ENCODE measurements around the gene CDH4.
"Not testable (repeated sequence)": the region's sequence is repeated elsewhere in the genome, so short reads cannot be mapped to it uniquely, and the experiment has no call there.

The CDH4 gene

DNA sequence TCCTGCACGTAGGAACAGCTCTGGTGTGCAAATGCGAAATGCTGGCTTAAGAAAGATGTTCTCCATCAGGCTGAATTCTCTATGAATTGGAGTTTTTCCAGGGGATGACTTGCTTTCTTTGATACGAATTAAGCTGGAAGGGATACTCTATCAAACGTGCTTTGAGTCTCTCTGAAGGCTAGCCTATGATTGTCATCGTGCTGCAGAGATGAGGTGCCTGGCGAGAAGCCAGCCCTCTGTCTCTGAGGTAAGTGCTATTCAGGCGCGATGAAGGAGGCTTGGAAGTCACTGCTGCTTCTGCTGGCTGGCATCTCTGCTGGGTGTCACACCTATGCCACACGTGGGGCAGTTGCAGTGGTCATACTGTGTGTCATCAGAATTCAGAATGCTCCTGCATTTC lies 589.9 kb downstream of the CDH4 start:
- DNase-seq: no peak

DNA sequence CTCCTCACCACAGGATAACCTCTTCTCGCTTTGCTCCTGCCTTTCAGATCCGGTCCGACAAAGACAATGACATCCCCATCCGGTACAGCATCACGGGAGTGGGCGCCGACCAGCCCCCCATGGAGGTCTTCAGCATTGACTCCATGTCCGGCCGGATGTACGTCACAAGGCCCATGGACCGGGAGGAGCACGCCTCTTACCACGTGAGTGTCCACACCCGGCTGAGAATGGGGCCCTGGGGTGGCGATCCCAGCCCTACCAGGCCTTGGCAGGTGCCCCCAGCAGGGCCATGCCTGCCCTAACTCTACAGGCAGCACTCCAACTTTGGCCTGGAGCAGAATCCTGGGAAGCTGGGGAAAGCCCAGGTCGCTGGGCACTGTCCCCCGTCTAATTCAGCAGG lies 592.6 kb downstream of the CDH4 start:
- DNase-seq: no peak

DNA sequence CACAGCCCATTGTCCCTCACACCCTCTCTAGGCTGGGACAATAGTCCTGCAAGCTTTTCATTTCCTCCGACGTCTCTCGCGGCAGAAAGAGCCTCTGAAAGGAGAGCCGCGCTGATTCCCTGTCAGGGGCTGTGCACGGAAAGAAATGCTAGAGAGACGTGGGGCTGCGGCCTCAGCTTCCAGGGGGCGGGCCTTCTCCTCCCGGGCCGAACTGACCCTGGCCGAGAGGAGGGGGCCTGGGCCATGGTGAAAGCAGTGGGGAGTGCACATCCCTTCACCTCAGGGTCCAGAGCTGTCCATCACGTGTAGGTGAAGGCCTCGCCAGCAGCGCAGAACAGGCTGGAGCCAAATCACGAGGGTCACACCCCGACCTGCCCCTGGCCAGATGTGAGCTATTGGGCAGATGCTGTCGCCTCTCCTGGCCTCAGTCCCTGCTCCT lies 593.2 kb downstream of the CDH4 start:
- no peak for DNase-seq

DNA sequence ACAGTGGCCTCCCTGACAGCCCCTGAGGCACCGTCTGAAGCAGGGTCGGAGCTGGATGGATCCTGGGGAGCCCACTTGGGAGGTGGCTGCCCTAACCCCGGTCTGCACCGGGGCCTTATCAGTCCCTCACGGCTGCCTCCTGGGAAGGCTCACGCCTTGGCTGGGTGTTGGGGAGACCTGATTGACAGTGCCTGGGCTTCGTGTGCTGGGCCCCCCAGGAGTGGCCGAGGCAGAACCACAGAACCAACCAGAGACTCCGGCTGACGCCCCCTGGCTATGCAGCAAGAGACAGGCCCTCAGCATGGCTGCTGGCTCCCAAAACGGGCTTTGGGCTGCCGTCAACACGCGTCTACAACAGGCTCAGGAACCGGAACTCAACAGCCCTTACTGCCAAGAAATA lies 594.0 kb downstream of the CDH4 start:
- DNase-seq: no peak

DNA sequence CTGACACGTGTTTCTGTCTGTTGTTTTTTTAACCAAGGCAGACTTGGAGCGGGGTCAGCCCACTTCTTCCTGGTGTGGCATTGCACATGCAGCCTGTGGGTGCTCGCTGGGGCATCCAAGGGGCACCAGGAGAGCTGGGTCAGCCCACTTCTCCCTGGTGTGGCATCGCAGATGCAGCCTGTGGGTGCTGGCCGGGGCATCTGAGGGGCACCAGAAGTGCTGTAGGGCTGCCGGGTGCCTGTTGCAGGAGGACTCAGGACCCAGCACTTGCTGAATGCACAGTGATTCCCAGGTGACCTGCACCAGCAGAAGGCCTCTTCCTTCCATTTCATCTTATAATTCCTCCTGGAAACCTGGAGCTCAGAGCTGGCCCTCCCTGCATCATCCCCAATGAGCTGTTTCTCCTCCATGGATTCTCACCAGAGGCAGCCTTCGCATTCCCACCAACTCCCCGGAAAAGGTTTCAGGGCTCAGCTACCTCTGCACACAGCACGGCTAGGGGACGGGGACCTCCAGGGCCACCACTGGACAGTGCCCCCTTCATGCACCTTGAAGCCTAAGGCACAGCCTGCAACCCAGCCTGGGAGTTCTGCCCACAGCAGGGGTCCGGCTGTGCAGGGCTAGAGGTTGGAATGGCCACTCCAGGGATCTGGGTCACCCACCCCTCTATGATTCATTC lies 594.8 kb downstream of the CDH4 start:
- no peak for DNase-seq

GRCh38 chr20:61847420-61847748 lies 595.3 kb downstream of the CDH4 start:
- DNase-seq: no peak

DNA sequence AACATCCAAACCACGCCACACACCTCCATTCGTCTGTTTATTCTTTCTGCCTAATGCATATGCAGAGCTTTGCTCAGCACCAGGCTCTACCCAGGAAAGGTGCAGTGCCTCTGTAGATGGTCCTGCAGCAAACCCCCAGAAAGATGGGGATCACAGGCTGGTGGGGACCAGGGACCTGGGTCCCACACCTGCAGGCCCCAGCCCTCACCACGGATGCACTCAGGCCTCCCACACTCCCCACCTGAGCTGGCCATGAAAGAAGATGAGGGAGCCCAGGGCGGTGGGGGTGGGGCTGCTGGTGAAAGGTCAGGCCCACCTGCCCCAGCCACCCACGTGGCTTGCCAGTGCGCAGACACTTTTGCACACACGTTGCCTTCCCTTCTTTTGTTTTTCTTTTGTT lies 595.9 kb downstream of the CDH4 start:
- no peak for DNase-seq

- DNase-seq: no peak
Measured at GRCh38 chr20:61848851-61849250, 596.8 kb downstream of the CDH4 start.

DNA sequence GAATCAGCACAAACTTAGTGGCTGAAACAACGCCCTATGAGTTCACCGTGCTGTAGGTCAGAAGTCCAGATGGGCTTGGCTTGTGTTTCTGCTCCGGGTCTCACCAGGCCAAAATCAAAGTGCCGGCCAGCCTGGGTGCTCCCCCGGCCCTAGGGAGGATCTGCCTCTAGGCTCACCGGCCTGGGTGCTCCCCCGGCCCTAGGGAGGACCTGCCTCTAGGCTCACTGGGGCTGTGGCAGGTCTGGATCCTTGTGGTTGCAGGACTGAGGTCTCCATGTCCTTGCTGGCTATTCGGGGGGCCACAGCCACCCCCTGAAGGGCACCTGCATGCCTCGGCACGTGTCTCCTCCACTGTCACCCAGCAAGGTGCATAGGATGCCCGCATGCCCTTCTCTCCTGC lies 597.3 kb downstream of the CDH4 start:
- no peak for DNase-seq

DNA sequence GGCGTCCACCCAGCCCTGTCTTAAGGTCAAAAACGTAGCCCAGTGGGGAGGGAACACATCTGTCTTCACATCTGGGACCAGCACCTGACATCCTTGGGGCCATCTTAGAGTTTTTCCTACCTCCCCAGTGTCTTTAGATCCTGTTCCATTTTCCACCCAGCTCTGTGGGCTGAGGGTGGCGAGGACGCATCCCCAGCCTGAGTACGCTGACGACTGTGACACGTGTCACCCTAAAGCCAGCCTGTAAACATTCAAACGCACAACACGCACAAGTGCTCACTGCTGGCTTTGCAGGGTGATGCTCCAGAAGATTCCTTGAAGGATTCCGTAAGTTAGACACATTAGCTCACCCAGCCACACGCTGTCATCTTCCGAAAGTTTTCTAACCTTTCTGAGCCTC lies 597.8 kb downstream of the CDH4 start:
- no peak for DNase-seq

DNA sequence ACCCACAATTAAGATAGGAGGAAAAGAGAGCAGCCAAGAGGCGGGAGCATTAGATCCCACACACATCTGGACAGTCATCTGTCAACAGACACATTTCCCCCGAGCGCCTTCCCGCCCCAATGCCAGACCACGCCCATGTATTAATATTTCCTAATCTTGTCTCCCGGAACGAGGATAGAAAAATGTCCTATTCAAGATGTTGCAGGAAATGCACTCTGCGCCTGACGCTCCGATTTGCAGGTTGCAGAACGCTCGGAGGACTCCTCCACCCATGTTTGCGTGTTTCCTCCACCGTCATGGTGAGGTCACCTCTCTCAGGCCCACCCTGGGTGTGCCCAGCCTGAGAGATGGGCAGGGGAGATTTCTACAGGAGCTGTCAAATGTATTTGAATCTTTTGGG lies 598.4 kb downstream of the CDH4 start:
- DNase-seq: no peak

DNA sequence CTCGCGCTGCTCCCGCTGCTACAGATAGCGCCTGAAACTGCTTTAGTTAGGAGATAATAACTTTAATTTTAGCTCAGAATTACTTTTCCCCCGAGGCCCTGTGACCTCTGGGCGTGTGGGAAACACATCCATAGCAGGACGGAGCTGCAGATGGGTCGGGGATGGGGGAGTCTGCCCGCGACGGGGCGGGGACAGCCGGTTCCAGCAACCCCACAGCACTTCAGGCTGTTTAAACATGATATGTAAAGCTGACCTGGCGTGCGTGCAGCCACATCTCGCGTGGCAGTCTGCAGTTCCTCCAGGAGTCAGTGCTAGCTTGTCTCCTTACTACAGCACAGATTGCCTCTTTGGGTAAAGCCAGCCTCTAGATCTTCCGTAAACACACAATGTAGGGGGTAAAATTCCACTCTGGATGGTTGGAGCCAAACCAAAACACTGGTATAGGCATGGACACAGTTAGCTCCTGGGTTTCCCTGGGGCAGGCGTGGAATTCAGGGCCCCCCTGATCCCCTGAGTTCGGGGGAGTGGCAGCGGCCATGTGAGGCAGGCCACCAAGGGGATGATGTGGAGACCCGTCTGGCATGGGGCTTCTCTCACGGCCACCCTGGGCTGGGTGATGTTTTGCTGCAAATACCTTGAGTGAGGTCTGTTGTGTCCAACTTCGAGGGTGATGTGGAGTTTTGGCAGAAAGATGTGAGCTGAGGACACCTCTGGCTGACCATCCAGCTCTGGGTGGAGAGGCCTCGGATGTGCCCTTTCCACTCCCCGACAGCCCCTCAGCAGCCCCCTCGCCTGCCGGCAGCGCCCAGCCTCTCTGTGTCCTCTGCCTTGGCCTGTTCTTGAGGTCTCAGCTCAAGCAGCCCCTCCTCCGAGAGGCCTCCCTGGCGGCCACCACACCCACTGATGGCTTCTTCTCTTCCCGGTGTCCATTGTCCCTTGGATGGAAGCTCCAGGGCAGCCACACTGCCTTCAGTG lies 599.2 kb downstream of the CDH4 start:
- no peak for DNase-seq

DNA sequence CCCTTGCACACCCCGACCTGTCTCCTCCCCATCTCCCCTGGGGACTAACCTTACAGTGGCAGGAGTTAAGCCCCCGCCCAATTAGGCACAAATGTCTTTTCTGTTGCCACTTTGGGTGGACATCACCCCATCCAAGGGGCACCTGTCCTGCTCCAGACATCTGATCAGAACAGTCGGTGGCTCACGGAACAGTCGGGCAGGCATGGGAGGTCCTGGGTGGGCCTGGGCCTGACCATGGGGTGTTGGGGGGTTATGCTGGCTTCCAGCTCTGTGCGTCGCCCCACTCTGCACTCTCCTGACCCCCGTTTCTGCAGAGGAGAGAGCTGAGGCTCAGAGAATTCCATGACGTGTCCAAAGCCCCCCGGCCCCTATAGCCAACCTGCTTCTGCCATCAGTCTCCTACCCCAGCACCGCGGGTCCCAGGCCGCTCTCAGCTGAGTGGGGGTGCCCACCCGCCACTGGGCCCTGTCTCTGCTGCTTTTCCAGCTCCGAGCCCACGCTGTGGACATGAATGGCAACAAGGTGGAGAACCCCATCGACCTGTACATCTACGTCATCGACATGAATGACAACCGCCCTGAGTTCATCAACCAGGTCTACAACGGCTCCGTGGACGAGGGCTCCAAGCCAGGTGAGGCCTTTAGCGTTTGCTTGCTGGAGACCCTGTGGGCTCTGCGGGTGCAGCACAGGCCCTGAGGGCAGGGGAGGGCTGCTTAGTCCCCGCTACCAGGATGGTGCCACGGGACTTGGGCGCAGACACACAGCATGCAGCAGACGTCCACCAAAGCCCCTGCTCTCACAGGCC lies 600.4 kb downstream of the CDH4 start:
- no peak for DNase-seq

- DNase-seq: no peak
Measured at GRCh38 chr20:61853073-61854005, 601.3 kb downstream of the CDH4 start.

DNA sequence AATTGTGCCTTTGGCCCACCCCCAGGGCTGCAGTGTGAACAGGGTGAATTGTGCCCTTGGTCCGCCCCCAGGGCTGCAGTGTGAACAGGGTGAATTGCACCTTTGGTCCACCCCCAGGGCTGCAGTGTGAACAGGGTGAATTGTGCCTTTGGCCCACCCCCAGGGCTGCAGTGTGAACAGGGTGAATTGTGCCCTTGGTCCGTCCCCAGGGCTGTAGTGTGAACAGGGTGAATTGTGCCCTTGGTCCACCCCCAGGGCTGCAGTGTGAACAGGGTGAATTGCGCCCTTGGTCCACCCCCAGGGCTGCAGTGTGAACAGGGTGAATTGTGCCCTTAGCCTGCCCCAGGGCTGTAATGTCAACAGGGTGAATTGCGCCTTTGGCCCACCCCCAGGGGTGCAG lies 602.5 kb downstream of the CDH4 start:
- DNase-seq: not testable (repeated sequence)

GRCh38 chr20:61855286-61855685 lies 603.2 kb downstream of the CDH4 start:
- no peak for DNase-seq

- no peak for DNase-seq
Measured at GRCh38 chr20:61856626-61857413, 604.8 kb downstream of the CDH4 start.

DNA sequence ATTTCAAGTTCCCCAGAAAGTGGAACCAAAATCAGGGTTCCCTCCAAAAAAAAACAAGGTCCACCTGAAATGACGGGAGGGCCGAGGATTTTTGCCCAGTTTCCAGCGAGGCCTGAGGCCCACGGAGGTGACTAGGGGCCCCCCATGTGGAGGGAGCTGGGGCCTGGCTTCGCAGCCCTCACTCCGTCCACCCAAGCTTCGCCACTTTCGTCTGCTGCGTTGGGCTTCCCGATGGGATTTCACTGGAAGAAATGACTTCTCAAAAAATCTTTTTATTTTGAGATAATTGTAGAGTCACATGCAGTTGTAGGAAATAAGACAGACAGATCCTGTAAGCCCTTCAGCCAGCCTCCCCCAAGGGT lies 605.3 kb downstream of the CDH4 start:
- DNase-seq: no peak

DNA sequence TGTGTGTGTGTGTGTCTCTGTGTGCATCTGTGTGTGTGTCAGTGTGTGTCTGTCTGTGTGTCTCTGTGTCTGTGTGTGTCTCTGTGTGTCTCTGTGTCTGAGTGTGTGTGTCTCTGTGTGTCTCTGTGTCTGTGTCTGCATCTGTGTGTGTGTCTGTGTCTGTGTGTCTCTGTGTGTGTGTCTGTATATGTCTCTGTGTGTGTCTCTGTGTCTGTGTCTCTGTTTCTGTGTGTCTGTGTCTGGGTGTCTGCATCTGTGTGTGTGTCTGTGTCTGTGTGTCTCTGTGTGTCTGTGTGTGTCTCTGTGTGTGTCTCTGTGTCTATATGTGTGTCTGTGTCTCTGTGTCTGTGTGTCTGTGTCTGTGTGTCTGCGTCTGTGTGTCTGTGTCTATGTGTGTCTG lies 605.8 kb downstream of the CDH4 start:
- DNase-seq: no peak

- no peak for DNase-seq
Measured at GRCh38 chr20:61859767-61860166, 607.7 kb downstream of the CDH4 start.

DNA sequence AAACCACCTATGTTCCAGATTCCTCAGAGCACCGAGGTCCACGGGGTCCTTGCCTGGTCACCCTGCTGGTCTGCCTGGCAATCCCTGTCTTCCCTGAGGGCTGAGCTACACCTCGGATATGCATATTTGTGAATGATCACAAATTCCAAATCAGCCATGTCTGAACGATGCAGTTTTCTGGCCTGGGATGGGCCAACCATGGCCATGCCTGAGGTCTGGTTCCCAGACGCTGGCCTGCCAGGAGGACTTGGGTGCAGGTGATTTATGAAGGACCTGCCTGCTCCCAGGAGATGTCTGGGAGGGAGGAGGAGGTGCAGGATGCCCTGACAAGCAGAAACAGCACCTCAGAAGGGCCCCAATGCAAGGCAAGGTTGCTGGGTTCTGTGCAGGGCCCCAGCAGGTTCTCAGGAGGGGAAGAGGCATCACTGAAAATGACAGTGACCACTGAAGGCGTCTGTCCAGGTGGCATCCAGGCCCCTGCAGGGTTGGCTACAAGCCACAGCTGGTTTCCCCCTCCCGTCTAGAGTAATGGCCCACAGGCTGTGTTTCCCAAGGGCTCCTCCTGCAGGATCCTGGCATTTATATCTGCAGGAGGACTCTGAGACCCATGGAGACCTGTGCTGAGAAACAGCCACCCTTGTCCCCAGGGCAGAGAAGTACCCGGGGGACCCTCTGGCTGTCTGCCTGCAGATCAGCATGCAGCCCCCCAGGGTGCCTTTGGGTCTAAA lies 608.4 kb downstream of the CDH4 start:
- DNase-seq: no peak
